ENCODE results near the gene SELE.
"Not testable (repeated sequence)": the region's sequence is repeated elsewhere in the genome, so short reads cannot be mapped to it uniquely, and the experiment has no call there.

SELE gene

DNA sequence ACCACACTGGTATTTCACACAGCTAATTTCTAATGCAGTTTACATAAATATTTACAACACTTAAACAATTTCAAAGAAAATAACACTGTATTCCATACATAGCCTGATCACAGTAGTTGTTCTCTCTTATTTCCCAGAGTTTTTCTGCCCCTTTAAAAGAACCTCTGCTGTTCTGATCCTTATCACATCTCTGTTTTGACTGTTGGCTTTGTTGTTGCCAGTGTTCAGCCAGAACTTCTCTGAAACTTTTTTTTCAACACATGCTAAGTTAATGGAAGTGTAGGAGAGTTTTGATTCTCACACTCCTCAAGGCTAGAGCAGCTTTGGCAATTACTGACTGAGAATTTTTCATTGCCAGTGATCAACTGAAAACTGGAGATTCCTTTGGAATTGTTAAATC, 11.1 kb downstream of the SELE start:
- no peak for DNase-seq

DNA sequence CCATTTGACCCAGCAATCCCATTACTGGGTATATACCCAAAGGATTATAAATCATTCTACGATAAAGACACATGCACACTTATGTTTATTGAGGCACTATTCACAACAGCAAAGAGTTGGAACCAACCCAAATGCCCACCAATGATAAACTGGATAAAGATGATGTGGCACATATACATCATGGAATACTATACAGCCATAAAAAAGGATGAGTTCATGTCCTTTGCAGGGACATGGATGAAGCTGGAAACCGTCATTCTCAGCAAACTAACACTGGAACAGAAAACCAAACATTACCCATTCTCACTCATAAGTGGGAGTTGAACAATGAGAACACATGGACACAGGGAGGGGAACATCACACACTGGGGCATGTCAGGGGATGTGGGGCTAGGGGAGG, 18.8 kb downstream of the SELE start:
- not testable (repeated sequence) for DNase-seq

- not testable (repeated sequence) for DNase-seq
These were observed 20.8 kb downstream of the SELE start for GRCh38 chr1:169713090-169713489.

GRCh38 chr1:169712309-169712631, 21.6 kb downstream of the SELE start:
- DNase-seq, result no peak

DNA sequence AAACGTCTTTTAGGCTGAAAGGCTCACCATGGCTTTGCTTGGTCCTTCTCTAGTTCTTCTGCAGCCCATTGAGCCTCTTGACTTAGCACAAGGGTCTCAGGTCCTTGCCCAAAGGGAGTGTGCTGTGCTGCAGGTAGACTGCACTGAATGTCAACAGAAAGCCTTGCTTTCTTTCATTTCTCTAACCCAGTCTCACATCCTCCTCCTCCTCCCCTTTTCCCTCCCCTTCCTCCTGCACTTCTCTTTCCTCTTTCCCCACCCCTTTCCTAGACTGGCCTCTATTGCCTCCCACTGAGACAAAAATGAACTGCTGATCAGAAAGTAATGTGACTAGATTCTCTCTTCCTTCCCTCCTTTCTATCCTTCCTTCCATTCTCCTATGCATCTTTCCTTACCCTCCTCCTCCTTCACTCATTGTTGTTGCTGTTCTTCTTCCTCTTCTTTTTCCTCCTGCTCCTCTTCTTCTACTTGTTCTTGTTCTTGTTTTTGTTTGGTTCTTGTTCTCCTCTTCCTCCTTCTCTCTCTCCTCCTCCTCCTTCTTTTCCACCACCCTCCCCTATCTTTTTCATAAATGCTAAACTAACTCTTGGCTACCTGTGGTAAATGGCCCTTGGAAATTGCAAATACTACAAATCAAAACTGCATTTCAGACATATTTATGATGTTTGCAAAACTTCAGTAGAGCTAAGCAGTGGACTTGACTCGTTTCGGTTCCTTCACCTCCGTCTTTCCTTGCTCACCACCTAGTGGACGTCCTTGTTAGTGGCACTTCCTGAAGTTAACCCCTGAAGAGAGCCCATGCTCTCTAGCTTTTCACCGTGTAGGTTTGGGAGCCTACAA, 22.2 kb downstream of the SELE start, which contains the start of gene SELL:
Gene SELL, minus strand, starts transcription at position 152 of the 840 bp plus-strand sequence. Its CDS starts 122 bp downstream, at position 30.
- no peak for DNase-seq

GRCh38 chr1:169708647-169709046, 25.2 kb downstream of the SELE start:
- DNase-seq, result no peak

DNA sequence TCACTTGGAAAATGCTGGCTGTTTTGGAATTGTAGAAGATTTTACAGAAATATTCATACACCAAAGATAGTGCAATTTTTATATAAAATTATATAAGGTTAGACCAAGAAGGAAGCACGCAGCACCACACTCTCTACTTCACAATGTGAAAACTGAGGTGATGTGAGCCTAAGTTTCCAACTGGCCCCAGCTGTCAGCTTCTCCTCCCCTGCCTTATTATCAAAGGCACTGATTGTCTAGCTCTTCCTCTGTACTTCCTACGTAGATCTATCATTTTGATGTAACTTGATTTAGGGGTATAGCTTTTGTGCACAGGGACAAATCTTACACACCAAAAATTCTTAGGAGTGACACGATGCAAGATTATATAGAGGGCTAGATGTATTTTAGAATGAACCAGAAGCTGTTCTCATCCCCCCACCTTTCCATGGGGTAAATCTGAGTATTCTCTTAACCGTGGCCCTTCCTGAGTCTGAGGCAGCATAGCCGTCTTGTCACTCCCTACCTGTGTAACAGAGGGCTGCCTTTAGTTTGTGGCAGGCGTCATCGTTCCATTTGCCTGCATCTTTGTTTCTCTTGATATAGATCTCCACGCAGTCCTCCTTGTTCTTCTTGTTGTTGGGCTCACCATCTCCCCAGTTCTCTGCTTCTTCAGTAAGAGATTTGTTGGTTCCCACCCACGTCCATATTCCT, 25.8 kb downstream of the SELE start:
- no peak for DNase-seq

DNA sequence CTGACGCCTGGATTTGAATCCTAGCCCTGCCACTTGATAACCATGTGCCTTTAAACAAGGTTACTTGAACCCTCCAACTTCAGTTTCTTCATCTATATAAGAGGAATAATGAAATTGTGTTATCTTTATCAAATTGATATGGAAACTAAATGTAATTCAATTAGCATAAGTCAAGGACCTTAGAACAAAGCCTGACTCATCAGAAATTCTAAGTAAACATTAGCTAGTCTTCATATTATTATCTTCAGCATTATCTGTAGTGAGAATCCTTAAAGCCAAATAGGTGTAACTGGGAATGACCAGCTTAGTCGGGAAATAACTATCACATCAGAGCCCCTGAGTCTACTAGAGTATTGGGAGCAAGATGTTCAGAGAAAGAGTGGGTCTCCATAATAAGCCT, 29.1 kb downstream of the SELE start:
- DNase-seq, result no peak

DNA sequence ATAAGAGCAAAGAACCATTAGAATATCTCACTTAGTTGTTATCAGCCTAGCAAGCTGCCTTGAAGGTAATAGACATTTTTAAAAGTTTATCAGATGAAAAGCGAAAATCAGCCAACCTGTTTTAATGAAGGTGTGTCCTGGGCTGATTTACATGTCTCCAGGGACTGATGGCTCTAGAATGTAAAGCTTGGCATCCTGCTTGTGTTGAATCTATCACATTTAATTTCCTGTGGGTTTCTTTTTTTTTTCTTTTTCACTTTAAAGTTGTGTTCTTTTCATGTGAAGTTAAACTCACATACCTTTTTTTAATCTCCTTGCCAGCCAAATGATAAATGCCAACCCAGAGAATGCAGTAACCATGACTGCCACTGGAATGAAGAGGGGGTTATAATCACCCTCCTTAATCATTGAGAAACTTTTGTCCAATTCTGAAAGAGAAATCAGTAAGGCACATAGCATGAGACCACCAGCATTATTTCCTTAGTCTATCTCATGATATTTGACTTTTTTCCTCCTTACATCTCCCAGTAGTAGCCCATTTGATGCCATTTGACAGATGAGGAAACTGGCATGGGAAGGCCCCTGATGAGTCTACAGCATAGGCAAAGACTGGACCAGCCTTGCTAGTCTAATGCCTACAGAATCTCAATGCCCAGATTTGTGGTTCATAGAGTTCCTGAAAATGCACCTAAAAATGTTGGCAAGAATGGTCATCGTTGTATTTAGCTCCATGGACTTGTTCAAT, 32.4 kb downstream of the SELE start:
- DNase-seq, result no peak

GRCh38 chr1:169699707-169700106, 34.2 kb downstream of the SELE start:
- no peak for DNase-seq

- no peak for DNase-seq
These were observed 34.9 kb downstream of the SELE start for GRCh38 chr1:169698976-169699375.

GRCh38 chr1:169697755-169698154, 36.1 kb downstream of the SELE start:
- DNase-seq, result no peak

- no peak for DNase-seq
These were observed 37.4 kb downstream of the SELE start for GRCh38 chr1:169696273-169697100.

GRCh38 chr1:169694304-169695075, 39.4 kb downstream of the SELE start:
- no peak for DNase-seq

DNA sequence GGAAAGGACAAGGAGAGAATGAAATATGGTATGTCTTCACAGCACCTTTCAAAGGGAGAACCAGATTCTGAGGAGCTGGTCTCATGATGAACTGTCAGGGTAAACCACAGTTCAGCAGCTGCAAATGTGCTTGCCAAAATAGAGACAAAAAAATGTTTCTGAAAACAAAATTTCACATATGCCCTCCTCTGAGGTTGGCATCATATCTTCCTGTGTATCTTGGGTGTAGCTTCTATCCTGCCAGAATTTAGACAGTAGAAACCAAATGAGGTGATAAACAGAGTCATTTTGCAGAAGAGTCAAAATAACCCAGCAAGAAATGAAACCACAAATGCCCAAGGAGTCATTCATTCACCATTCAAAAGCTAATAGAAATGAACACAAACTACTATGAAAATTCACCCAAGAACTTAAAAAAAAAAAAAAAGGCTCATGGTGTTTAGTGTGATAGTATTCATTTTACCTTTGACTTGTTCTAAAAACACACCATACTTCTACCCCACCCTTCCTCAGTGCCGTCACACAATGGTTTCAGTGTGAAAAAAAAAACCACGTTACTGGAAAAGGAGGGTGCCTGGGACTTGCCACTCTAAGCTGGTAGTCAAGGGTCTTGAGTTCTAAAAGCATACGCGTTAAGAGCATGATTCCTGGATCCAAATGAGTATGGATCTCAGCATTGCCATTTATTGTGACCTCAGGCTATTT, 41.0 kb downstream of the SELE start:
- no peak for DNase-seq

DNA sequence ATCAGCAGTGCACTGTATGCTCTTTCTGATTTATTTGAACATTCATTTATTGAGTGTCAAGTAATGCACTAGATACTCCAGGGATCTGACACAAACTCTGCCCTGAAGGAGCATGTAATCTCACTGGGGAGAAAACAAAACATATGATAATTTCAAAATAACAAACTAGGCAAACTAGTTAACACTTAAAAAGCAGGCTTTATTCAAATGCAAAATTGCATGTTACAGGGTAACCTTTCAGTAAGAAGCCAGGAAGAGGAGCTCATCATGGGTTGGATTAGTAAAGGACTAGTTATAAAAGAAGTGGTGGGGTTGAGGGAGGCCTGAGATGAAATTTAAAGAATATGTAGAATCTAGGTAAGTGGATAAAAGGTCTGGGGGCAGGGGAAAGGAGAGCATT, 43.4 kb downstream of the SELE start:
- no peak for DNase-seq

GRCh38 chr1:169689395-169689794, 44.5 kb downstream of the SELE start:
- DNase-seq, result no peak

GRCh38 chr1:169688377-169688776, 45.5 kb downstream of the SELE start:
- not testable (repeated sequence) for DNase-seq

DNA sequence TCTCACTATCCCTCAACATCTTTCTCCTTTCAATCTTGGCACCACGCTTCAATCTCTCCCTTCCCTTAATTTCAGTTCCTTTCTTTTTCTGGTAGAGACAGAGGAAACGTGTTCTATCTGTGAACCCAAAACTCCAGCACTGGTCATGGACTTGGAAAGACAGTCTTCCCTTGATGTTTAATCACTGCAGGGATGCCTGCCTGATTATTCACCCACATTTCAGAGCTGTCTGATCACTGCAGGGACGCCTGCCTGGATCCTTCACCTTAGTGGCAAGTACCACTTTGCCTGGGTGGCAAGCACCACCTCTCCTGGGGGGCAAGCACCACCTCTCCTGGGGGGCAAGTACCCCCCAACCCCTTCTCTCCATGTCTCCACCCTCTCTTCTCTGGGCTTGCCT, 50.2 kb downstream of the SELE start:
- no peak for DNase-seq

DNA sequence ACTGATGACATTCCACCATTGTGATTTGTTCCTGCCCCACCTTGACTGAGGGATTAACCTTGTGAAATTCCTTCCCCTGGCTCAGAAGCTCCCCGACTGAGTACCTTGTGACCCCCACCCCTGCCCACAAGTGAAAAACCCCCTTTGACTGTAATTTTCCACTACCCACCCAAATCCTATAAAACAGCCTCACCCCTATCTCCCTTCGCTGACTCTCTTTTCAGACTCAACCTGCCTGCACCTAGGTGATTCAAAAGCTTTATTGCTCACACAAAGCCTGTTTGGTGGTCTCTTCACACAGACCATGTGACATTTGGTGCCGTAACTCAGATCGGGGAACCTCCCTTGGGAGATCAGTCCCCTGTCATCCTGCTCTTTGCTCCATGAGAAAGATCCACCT, 50.7 kb downstream of the SELE start:
- DNase-seq, result not testable (repeated sequence)

- DNase-seq, result no peak
These were observed 51.8 kb downstream of the SELE start for GRCh38 chr1:169682071-169682470.

All from cortex of kidney (tissue), 1 donor.